ENCODE results near the gene TMEM218. TPM values are rescaled to one million over a fixed set of nuclear protein-coding genes. Genes with fewer than 3 reads are reported as not detected.

TMEM218 gene
- total RNA-seq, 1 experiment from 2014 or later, result 17.9 TPM

DNA sequence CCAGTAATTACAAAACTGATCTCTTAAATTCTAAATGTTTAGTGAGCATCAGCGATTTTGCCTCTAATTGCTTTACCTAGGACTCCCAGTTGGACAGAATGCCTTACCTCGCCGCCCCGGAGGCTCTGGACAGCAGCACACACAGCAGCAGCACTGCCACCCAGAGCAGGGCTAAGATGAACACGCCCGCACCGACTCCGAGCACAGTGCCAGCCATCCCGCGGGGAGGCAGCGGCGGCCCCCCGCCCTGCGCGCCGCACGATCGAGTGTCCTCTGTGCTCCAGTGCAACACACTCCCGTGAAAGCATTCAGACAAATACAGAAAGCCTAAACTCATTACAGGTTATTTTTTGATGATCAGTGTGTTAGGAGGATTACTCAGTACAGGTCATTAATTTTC is 9.4 kb downstream of the TMEM218 start:
- ATAC-seq, result no peak
- H3K36me3 ChIP-seq (ENCODE audit: control insufficient read depth in 1 of 2, insufficient read depth in 2 of 2, low read length in 2 of 2), result peaks cover 0 to 8% of the 10 kb centered on the region in 2 experiments; a peak in 1 of 4 replicates
- ChIA-PET CTCF (no interaction called here), POLR2A (no interaction called here), RAD21 (ENCODE audit: low non-redundant PET in 1 of 2, low total read pairs in 2 of 2, uncharacterized antibody in 2 of 2, unreplicated experiment in 2 of 2) (no interaction called here)
- H3K27ac ChIP-seq (ENCODE audit: low read depth, low read length), result no peak overlapping the region
- no peaks in the 10 kb centered on the region for H3K4me1 ChIP-seq (ENCODE audit: control insufficient read depth in 1 of 2, insufficient read depth in 2 of 2, low read length in 2 of 2)
- H3K4me2 ChIP-seq (ENCODE audit: low read length), result no peak overlapping the region
- H3K9me3 ChIP-seq (ENCODE audit: control insufficient read depth in 1 of 2, insufficient read depth in 1 of 2, low read depth in 1 of 2, low read length in 2 of 2), result no peaks in the 10 kb centered on the region
- H3K4me3 ChIP-seq (replicated peaks in 1 of 2; ENCODE audit: low read depth in 1 of 2, low read length in 2 of 2), result no peak overlapping the region
- no peaks in the 10 kb centered on the region for H3K27me3 ChIP-seq (ENCODE audit: insufficient read depth, low read length)
- DNase-seq (ENCODE audit: low read depth, low spot score), result no peak
- no TSS peak for BruUV-seq (replicated peaks)
- no peak overlapping the region for H2AFZ ChIP-seq (ENCODE audit: low read depth, low read length, poor library complexity, severe bottlenecking)
- H3K9ac ChIP-seq (ENCODE audit: low read length), result no peak overlapping the region
- no peaks in the 10 kb centered on the region for H3K9me2 ChIP-seq (ENCODE audit: insufficient read depth)
- peaks cover 12% of the 10 kb centered on the region; the same call in 1 of the 2 replicates for H3K79me2 ChIP-seq (ENCODE audit: insufficient read depth, low read length)
- no peaks in the 10 kb centered on the region for H4K20me1 ChIP-seq (ENCODE audit: insufficient read depth)
- intact Hi-C loops (cut with micrococcal nuclease), result no loop called here
- TF ChIP-seq SP1 (IDR thresholded peaks at IDR 0.05; ENCODE audit: low read depth) (no peak), SRF (IDR thresholded peaks at IDR 0.05; ENCODE audit: low read depth) (no peak), TCF7L2 (IDR thresholded peaks at IDR 0.05; ENCODE audit: borderline replicate concordance, extremely low read depth, insufficient read depth, insufficient read length) (no peak), JUND (IDR thresholded peaks at IDR 0.05) (no peak), ELF1 (IDR thresholded peaks at IDR 0.05; ENCODE audit: borderline replicate concordance, low read depth) (no peak), POLR2A (IDR thresholded peaks at IDR 0.05; ENCODE audit: borderline replicate concordance, extremely low read depth, insufficient read depth, insufficient read length) (no peak), CEBPB (IDR thresholded peaks at IDR 0.05; ENCODE audit: low read depth) (no peak), ZNF274 (IDR thresholded peaks at IDR 0.05; ENCODE audit: low read depth, low read length) (no peak), EZH2 (IDR thresholded peaks at IDR 0.05) (no peak), CBX3 (IDR thresholded peaks at IDR 0.05; ENCODE audit: low read depth) (no peak), EGR1 (IDR thresholded peaks at IDR 0.05; ENCODE audit: low read depth) (no peak), RAD21 (IDR thresholded peaks at IDR 0.05; ENCODE audit: low read depth) (no peak), FOSL1 (IDR thresholded peaks at IDR 0.05; ENCODE audit: low read depth) (no peak), SIN3A (IDR thresholded peaks at IDR 0.05; ENCODE audit: low read depth) (no peak), YY1 (IDR thresholded peaks at IDR 0.05; ENCODE audit: extremely low read depth, insufficient replicate concordance, low read depth, low read length) (no peak), EZH2phosphoT487 (IDR thresholded peaks at IDR 0.05; ENCODE audit: borderline replicate concordance) (no peak)
- TF ChIP-seq, protein P1, sequence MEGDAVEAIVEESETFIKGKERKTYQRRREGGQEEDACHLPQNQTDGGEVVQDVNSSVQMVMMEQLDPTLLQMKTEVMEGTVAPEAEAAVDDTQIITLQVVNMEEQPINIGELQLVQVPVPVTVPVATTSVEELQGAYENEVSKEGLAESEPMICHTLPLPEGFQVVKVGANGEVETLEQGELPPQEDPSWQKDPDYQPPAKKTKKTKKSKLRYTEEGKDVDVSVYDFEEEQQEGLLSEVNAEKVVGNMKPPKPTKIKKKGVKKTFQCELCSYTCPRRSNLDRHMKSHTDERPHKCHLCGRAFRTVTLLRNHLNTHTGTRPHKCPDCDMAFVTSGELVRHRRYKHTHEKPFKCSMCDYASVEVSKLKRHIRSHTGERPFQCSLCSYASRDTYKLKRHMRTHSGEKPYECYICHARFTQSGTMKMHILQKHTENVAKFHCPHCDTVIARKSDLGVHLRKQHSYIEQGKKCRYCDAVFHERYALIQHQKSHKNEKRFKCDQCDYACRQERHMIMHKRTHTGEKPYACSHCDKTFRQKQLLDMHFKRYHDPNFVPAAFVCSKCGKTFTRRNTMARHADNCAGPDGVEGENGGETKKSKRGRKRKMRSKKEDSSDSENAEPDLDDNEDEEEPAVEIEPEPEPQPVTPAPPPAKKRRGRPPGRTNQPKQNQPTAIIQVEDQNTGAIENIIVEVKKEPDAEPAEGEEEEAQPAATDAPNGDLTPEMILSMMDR (IDR thresholded peaks at IDR 0.05 in 2 of 3, conservative IDR thresholded peaks at IDR 0.05 in 1 of 3; ENCODE audit: borderline replicate concordance in 1 of 3, insufficient read depth in 1 of 3, low read depth in 2 of 3, low read length in 2 of 3), result no peak
- TF ChIP-seq, protein P2, sequence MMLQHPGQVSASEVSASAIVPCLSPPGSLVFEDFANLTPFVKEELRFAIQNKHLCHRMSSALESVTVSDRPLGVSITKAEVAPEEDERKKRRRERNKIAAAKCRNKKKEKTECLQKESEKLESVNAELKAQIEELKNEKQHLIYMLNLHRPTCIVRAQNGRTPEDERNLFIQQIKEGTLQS (IDR thresholded peaks at IDR 0.05), result no peak
- TF ChIP-seq, protein P3, sequence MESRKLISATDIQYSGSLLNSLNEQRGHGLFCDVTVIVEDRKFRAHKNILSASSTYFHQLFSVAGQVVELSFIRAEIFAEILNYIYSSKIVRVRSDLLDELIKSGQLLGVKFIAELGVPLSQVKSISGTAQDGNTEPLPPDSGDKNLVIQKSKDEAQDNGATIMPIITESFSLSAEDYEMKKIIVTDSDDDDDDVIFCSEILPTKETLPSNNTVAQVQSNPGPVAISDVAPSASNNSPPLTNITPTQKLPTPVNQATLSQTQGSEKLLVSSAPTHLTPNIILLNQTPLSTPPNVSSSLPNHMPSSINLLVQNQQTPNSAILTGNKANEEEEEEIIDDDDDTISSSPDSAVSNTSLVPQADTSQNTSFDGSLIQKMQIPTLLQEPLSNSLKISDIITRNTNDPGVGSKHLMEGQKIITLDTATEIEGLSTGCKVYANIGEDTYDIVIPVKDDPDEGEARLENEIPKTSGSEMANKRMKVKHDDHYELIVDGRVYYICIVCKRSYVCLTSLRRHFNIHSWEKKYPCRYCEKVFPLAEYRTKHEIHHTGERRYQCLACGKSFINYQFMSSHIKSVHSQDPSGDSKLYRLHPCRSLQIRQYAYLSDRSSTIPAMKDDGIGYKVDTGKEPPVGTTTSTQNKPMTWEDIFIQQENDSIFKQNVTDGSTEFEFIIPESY (IDR thresholded peaks at IDR 0.05; ENCODE audit: extremely low read depth, insufficient replicate concordance, low read length), result no peak
- TF ChIP-seq, protein P4, sequence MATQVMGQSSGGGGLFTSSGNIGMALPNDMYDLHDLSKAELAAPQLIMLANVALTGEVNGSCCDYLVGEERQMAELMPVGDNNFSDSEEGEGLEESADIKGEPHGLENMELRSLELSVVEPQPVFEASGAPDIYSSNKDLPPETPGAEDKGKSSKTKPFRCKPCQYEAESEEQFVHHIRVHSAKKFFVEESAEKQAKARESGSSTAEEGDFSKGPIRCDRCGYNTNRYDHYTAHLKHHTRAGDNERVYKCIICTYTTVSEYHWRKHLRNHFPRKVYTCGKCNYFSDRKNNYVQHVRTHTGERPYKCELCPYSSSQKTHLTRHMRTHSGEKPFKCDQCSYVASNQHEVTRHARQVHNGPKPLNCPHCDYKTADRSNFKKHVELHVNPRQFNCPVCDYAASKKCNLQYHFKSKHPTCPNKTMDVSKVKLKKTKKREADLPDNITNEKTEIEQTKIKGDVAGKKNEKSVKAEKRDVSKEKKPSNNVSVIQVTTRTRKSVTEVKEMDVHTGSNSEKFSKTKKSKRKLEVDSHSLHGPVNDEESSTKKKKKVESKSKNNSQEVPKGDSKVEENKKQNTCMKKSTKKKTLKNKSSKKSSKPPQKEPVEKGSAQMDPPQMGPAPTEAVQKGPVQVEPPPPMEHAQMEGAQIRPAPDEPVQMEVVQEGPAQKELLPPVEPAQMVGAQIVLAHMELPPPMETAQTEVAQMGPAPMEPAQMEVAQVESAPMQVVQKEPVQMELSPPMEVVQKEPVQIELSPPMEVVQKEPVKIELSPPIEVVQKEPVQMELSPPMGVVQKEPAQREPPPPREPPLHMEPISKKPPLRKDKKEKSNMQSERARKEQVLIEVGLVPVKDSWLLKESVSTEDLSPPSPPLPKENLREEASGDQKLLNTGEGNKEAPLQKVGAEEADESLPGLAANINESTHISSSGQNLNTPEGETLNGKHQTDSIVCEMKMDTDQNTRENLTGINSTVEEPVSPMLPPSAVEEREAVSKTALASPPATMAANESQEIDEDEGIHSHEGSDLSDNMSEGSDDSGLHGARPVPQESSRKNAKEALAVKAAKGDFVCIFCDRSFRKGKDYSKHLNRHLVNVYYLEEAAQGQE (IDR thresholded peaks at IDR 0.05; ENCODE audit: low read depth), result no peak

Data from HCT116 (cell line).